Measurements from ENCODE around the gene AQR. TPM values are rescaled to one million over a fixed set of nuclear protein-coding genes. Genes with fewer than 3 reads are reported as not detected.
"Not testable (repeated sequence)": the region's sequence is repeated elsewhere in the genome, so short reads cannot be mapped to it uniquely, and the experiment has no call there.

AQR gene
- total and polyA plus RNA-seq, 8 donors, result 4.9 to 15.7 (median 8.1) TPM

DNA sequence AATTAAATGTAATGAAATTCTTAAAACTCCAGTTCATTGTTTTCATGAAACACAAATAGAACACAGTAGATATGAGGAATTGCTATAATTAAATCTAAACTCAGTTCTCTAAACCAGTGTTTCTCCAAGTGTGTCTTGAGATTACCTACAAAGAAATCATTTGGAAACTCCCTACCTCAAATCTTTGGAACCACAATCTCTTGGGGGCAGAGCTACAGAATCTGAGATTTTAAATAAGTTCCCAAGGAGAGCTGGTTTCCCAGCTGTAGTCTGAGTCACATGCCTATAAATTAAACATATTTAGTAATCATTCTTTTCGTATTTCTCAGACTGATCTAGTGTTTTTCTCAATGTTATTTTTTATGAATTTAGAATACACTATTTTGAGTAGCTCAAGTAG lies 157.2 kb downstream of the AQR start:
- Histone ChIP-seq H3K9me3 (no peaks in the 10 kb centered on the region), H3K4me1 (no peaks in the 10 kb centered on the region), H3K4me3 (no peak overlapping the region), H3K27ac (no peak overlapping the region), H3K36me3 (no peaks in the 10 kb centered on the region), H3K27me3 (no peaks in the 10 kb centered on the region)
- intact Hi-C loops (cut with DNase I), result no loop called here
- 65 to 77% methylated on average over 1 of the region's 1 CpG for WGBS, 2 donors
- FAIRE-seq (no peak), ATAC-seq (no peak), DNase-seq (no peak)
- TF ChIP-seq CTCF (IDR thresholded peaks at IDR 0.05), result no peak

DNA sequence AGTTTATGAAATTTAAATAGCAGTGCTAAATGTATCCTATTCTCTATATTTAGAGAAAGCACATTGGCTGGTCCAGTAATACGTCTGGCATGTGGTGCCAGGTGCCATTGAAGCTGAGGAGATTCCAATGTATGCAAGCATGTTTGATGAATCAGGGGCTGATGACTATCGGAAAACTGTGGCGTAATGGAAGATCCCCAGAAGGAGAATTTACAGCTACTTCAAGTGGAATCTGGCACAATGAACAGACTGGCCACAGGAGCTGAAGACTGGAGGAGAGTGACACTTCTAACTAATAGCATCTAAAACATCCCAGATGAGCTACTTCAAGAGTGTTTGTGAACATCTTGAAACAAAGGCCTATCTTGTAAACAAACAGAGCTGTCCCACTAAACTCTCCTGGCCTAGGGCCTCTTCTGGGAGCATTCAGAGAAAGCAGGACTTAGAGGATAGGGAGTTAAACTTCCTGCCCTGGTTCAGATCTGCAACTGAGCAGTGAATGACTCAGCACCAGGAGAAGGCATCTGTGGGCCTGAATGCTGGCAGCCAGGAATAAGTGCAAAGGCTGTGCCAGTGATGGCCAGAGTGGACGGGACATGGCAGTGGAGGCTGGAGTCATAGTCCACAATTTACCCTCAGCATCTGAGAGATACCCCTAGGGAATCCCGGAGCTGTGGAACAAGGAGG lies 159.0 kb downstream of the AQR start:
- TF ChIP-seq CTCF (IDR thresholded peaks at IDR 0.05), result no peak
- DNase-seq (no peak), FAIRE-seq (no peak), ATAC-seq (no peak)
- intact Hi-C loops (cut with DNase I), result no loop called here
- H3K27ac ChIP-seq, result no peak overlapping the region
- H3K4me3 ChIP-seq, result no peak overlapping the region
- no peaks in the 10 kb centered on the region for H3K27me3 ChIP-seq
- H3K9me3 ChIP-seq, result no peaks in the 10 kb centered on the region
- no peaks in the 10 kb centered on the region for H3K36me3 ChIP-seq
- WGBS, 2 donors, result 78 to 80% methylated on average over 5 of the region's 5 CpGs
- no peaks in the 10 kb centered on the region for H3K4me1 ChIP-seq

GRCh38 chr15:34809186-34809585 lies 160.4 kb downstream of the AQR start:
- DNase-seq (no peak), FAIRE-seq (no peak), ATAC-seq (no peak)
- no peak overlapping the region for H3K27ac ChIP-seq
- H3K9me3 ChIP-seq, result no peaks in the 10 kb centered on the region
- no peak for TF ChIP-seq CTCF (IDR thresholded peaks at IDR 0.05)
- no peaks in the 10 kb centered on the region for H3K4me1 ChIP-seq
- WGBS, 2 donors, result 53 to 62% methylated on average over 3 of the region's 3 CpGs
- intact Hi-C loops (cut with DNase I), result no loop called here
- H3K36me3 ChIP-seq, result no peaks in the 10 kb centered on the region
- H3K4me3 ChIP-seq, result no peak overlapping the region
- H3K27me3 ChIP-seq, result no peaks in the 10 kb centered on the region

- intact Hi-C loops (cut with DNase I), result no loop called here
Observed at GRCh38 chr15:34808016-34808415, 161.5 kb downstream of the AQR start.

DNA sequence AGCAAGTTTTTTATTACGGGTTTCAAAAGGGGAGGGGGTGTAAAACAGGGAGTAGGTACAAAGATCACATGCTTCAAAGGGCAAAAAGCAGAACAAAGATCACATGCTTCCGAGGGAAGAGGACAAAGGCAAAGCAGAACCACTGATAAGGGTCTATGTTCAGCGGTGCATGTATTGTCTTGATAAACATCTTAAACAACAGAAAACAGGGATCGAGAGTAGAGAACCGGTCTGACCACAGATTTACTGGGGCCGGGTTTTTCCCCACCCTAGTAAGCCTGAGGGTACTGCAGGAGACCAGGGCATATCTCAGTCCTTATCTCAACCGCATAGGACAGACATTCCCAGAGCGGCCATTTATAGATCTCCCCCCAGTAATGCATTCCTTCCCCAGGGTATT lies 162.3 kb downstream of the AQR start:
- H3K4me3 ChIP-seq; FAIRE-seq; H3K4me1 ChIP-seq; DNase-seq; H3K9me3 ChIP-seq; intact Hi-C loops (cut with DNase I); H3K27me3 ChIP-seq; H3K36me3 ChIP-seq; H3K27ac ChIP-seq; ATAC-seq: not testable (repeated sequence)
- WGBS, 2 donors, result 61 to 70% methylated on average over 8 of the region's 8 CpGs

More at GRCh38 chr15:34808016-34808415, 161.5 kb downstream of the AQR start:
- no peak for TF ChIP-seq CTCF (IDR thresholded peaks at IDR 0.05)
- DNase-seq, result no peak
- Histone ChIP-seq H3K9me3 (no peaks in the 10 kb centered on the region), H3K36me3 (no peaks in the 10 kb centered on the region), H3K27ac (no peak overlapping the region), H3K27me3 (no peaks in the 10 kb centered on the region), H3K4me3 (no peak overlapping the region), H3K4me1 (no peaks in the 10 kb centered on the region)
- WGBS, 2 donors, result 68 to 77% methylated on average over 3 of the region's 3 CpGs
- FAIRE-seq, result no peak
- no peak for ATAC-seq

Data from pancreas (tissue), 10 donors.